DMS 273 (cell line): ENCODE measurements around the gene EPAS1.
A peak's percentile ranks its signal among the peaks of the same experiment; 100 is the strongest.

Experiments
- DNase-seq: peaks from one replicate; lab custom pipeline; 2025; ENCODE audit not compliant: unreplicated experiment; lab: John Stamatoyannopoulos, UW

Gene EPAS1

GRCh38 chr2:46273225-46273863, 23.9 kb upstream of the EPAS1 start:
- DNase-seq: no peak

GRCh38 chr2:46273919-46274318, 23.3 kb upstream of the EPAS1 start:
- no peak for DNase-seq

GRCh38 chr2:46274586-46274985, 22.6 kb upstream of the EPAS1 start:
- no peak for DNase-seq

GRCh38 chr2:46275995-46276394, 21.2 kb upstream of the EPAS1 start:
- DNase-seq: no peak

- DNase-seq: peak; percentile 26
These were observed 20.6 kb upstream of the EPAS1 start for GRCh38 chr2:46276642-46277041.

- no peak for DNase-seq
These were observed 19.6 kb upstream of the EPAS1 start for GRCh38 chr2:46277431-46278190.

GRCh38 chr2:46278952-46279351, 18.3 kb upstream of the EPAS1 start:
- peak; percentile 29 for DNase-seq

GRCh38 chr2:46281939-46282338, 15.3 kb upstream of the EPAS1 start:
- DNase-seq: no peak

GRCh38 chr2:46283693-46284092, 13.5 kb upstream of the EPAS1 start:
- DNase-seq: no peak

- DNase-seq: no peak
These were observed 12.9 kb upstream of the EPAS1 start for GRCh38 chr2:46284260-46284659.

GRCh38 chr2:46284796-46285195, 12.4 kb upstream of the EPAS1 start:
- peak; percentile 25 for DNase-seq

GRCh38 chr2:46286715-46287114, 10.5 kb upstream of the EPAS1 start:
- DNase-seq: no peak

GRCh38 chr2:46290078-46290477, 7.1 kb upstream of the EPAS1 start:
- no peak for DNase-seq

- DNase-seq: no peak
These were observed 3.7 kb upstream of the EPAS1 start for GRCh38 chr2:46293466-46293865.

GRCh38 chr2:46294176-46294836, 2.9 kb upstream of the EPAS1 start:
- DNase-seq: peak; percentile 64

- DNase-seq: peak; percentile 63
These were observed 879 bp upstream of the EPAS1 start for GRCh38 chr2:46296216-46296839.

GRCh38 chr2:46297546-46298271, 502 bp downstream of the EPAS1 start:
- DNase-seq: peak; percentile 63

GRCh38 chr2:46298272-46298521, 990 bp downstream of the EPAS1 start:
- no peak for DNase-seq

GRCh38 chr2:46298522-46299353, 1.5 kb downstream of the EPAS1 start:
- peak; percentile 70 for DNase-seq
